ENCODE data around the gene TMEFF1.

TMEFF1 gene

GRCh38 chr9:100448266-100448665 is 24.7 kb upstream of the TMEFF1 start:
- DNase-seq (ENCODE audit: low read depth): no peak

- no peak for DNase-seq (ENCODE audit: low read depth)
These were observed 23.5 kb upstream of the TMEFF1 start for GRCh38 chr9:100449420-100449819.

GRCh38 chr9:100452894-100453293 is 20.1 kb upstream of the TMEFF1 start:
- no peak for DNase-seq (ENCODE audit: low read depth)

- DNase-seq (ENCODE audit: low read depth): no peak
These were observed 17.5 kb upstream of the TMEFF1 start for GRCh38 chr9:100455470-100455869.

- no peak for DNase-seq (ENCODE audit: low read depth)
These were observed 15.4 kb upstream of the TMEFF1 start for GRCh38 chr9:100457517-100457916.

GRCh38 chr9:100459963-100460362 is 13.0 kb upstream of the TMEFF1 start:
- no peak for DNase-seq (ENCODE audit: low read depth)

GRCh38 chr9:100465274-100465673 is 7.7 kb upstream of the TMEFF1 start:
- DNase-seq (ENCODE audit: low read depth): no peak

- DNase-seq (ENCODE audit: low read depth): no peak
These were observed 7.2 kb upstream of the TMEFF1 start for GRCh38 chr9:100465761-100466160.

GRCh38 chr9:100466171-100466828 is 6.6 kb upstream of the TMEFF1 start:
- no peak for DNase-seq (ENCODE audit: low read depth)

GRCh38 chr9:100466829-100467221 is 6.1 kb upstream of the TMEFF1 start:
- DNase-seq (ENCODE audit: low read depth): no peak

GRCh38 chr9:100468041-100468440 is 4.9 kb upstream of the TMEFF1 start:
- DNase-seq (ENCODE audit: low read depth): no peak

GRCh38 chr9:100472268-100472667 is 681 bp upstream of the TMEFF1 start:
- DNase-seq (ENCODE audit: low read depth): no peak

GRCh38 chr9:100473276-100474081 is 530 bp downstream of the TMEFF1 start:
- no peak for DNase-seq (ENCODE audit: low read depth)

GRCh38 chr9:100474082-100474923 is 1.4 kb downstream of the TMEFF1 start:
- no peak for DNase-seq (ENCODE audit: low read depth)

- no peak for DNase-seq (ENCODE audit: low read depth)
These were observed 2.0 kb downstream of the TMEFF1 start for GRCh38 chr9:100474924-100475276.

GRCh38 chr9:100477241-100477640 is 4.3 kb downstream of the TMEFF1 start:
- no peak for DNase-seq (ENCODE audit: low read depth)

- no peak for DNase-seq (ENCODE audit: low read depth)
These were observed 5.2 kb downstream of the TMEFF1 start for GRCh38 chr9:100478192-100478591.

- DNase-seq (ENCODE audit: low read depth): no peak
These were observed 6.9 kb downstream of the TMEFF1 start for GRCh38 chr9:100479820-100480219.

- DNase-seq (ENCODE audit: low read depth): no peak
These were observed 12.2 kb downstream of the TMEFF1 start for GRCh38 chr9:100485196-100485595.

GRCh38 chr9:100486479-100487176 is 13.7 kb downstream of the TMEFF1 start:
- no peak for DNase-seq (ENCODE audit: low read depth)

GRCh38 chr9:100488177-100488576 is 15.2 kb downstream of the TMEFF1 start:
- DNase-seq (ENCODE audit: low read depth): no peak

GRCh38 chr9:100489836-100490235 is 16.9 kb downstream of the TMEFF1 start:
- DNase-seq (ENCODE audit: low read depth): no peak
